Suprapubic skin (tissue), 4 donors: ENCODE results near the gene TARBP1.

ENCODE experiments used
- CTCF ChIP-seq, 2 donors: fragments of 200-600 bp in 1 of 2; fragments of 450-650 bp in 1 of 2; sonication (generic) in 1 of 2; IDR thresholded peaks; one replicate each; pipeline ENCODE4 v1.5.1; 2016 to 2019; ENCODE audit warnings: antibody characterized with exemption in 2 of 2, mild to moderate bottlenecking in 1 of 2, moderate library complexity in 1 of 2
- EP300 ChIP-seq: sonication (generic); formaldehyde crosslinking; IDR thresholded peaks from one replicate; pipeline ENCODE4 v1.6.1; 2017; ENCODE audit warnings: antibody characterized with exemption
- POLR2A ChIP-seq, 2 donors: fragments of 450-650 bp; IDR thresholded peaks; one replicate each; pipeline ENCODE4 v1.6.1; 2017; ENCODE audit warnings: antibody characterized with exemption in 2 of 2, mild to moderate bottlenecking in 2 of 2, moderate library complexity in 2 of 2
- POLR2AphosphoS5 ChIP-seq, 3 donors: sonication (generic); formaldehyde crosslinking; IDR thresholded peaks; one replicate each; pipeline ENCODE4 v1.6.1; 2017; ENCODE audit warnings: antibody characterized with exemption in 3 of 3

- no peak for TF ChIP-seq POLR2A (IDR thresholded peaks at IDR 0.05)
- no peak for TF ChIP-seq CTCF (IDR thresholded peaks at IDR 0.05)
- TF ChIP-seq EP300 = no peak
- no peak for TF ChIP-seq POLR2AphosphoS5 (IDR thresholded peaks at IDR 0.05)
Observed at GRCh38 chr1:234396871-234397270, 82.1 kb downstream of the TARBP1 start.
